ENCODE data around the gene ANKRD22. TPM values are rescaled to one million over a fixed set of nuclear protein-coding genes. Genes with fewer than 3 reads are reported as not detected.

ANKRD22 gene
- total and polyA plus RNA-seq, 4 donors, result 0.38 to 1.0 (median 0.43) TPM

DNA sequence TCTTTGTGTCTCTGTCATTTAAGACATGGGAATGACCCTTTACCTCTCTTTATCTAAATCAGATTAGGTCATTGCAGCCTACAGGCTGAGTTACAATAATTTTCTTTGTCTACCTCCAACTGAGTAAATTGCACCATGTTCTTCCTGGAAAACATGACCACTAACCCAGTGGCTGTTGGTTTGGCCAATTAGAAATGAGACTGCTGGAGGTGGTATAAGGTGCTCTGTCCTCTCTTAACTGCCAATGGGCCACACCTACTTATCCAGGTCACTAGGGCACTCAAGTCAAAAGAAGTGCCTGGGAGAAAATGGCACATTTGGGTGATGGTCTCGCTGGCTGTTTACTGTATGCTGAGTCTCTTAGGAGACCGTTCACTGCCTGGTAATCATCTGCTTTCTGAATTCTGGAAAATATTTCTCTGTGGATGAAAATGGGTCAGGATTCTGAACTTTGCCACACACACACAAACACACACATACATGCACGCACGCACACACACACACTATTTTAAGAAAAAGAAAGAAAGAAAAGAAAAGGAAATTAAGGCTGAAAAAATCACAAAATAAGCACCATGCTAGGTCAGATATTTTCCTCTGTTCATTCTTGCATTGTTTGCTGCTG, 44.8 kb upstream of the ANKRD22 start:
- Histone ChIP-seq H3K4me1 (ENCODE audit: control insufficient read depth in 4 of 4, insufficient read depth in 4 of 4, low read length in 3 of 4) (peaks cover 7 to 17% (median 14%) of the 10 kb centered on the region in 4 donors), H3K27me3 (ENCODE audit: control insufficient read depth in 4 of 4, insufficient read depth in 4 of 4, low read length in 3 of 4) (no peaks in the 10 kb centered on the region), H3K9ac (ENCODE audit: low read depth in 1 of 2, low read length in 2 of 2) (no peak overlapping the region), H3K4me3 (ENCODE audit: low read depth in 1 of 3, low read length in 3 of 3) (no peak overlapping the region), H3K9me3 (ENCODE audit: control insufficient read depth in 4 of 4, low read length in 3 of 4) (no peaks in the 10 kb centered on the region), H3K36me3 (ENCODE audit: control insufficient read depth in 4 of 4, insufficient read depth in 3 of 4, low read depth in 1 of 4, low read length in 3 of 4) (no peaks in the 10 kb centered on the region), H3K27ac (ENCODE audit: low read depth in 1 of 2, low read length in 2 of 2) (peak overlapping the region in 1 of 2 donors; percentile 11)
- DNase-seq (ENCODE audit: low spot score), result no peak
- 81% methylated on average over 4 of the region's 4 CpGs for WGBS
- TF ChIP-seq EGR1 (IDR thresholded peaks at IDR 0.05; ENCODE audit: low read depth in 2 of 2) (no peak), HNF4G (IDR thresholded peaks at IDR 0.05) (no peak), JUND (IDR thresholded peaks at IDR 0.05) (peak; percentile 52), YY1 (IDR thresholded peaks at IDR 0.05) (no peak), FOXA2 (IDR thresholded peaks at IDR 0.05) (no peak), GABPA (IDR thresholded peaks at IDR 0.05 in 1 of 2, conservative IDR thresholded peaks at IDR 0.05 in 1 of 2) (no peak), RAD21 (IDR thresholded peaks at IDR 0.05) (no peak), RXRA (IDR thresholded peaks at IDR 0.05) (peak; percentile 76 to 86), NR2F2 (IDR thresholded peaks at IDR 0.05) (peak; percentile 66), FOXA1 (IDR thresholded peaks at IDR 0.05) (no peak), HNF4A (conservative IDR thresholded peaks at IDR 0.05) (peak; percentile 16 to 30), SP1 (IDR thresholded peaks at IDR 0.05) (peak; percentile 56), TAF1 (conservative IDR thresholded peaks at IDR 0.05) (no peak)
- TF ChIP-seq, protein P1, sequence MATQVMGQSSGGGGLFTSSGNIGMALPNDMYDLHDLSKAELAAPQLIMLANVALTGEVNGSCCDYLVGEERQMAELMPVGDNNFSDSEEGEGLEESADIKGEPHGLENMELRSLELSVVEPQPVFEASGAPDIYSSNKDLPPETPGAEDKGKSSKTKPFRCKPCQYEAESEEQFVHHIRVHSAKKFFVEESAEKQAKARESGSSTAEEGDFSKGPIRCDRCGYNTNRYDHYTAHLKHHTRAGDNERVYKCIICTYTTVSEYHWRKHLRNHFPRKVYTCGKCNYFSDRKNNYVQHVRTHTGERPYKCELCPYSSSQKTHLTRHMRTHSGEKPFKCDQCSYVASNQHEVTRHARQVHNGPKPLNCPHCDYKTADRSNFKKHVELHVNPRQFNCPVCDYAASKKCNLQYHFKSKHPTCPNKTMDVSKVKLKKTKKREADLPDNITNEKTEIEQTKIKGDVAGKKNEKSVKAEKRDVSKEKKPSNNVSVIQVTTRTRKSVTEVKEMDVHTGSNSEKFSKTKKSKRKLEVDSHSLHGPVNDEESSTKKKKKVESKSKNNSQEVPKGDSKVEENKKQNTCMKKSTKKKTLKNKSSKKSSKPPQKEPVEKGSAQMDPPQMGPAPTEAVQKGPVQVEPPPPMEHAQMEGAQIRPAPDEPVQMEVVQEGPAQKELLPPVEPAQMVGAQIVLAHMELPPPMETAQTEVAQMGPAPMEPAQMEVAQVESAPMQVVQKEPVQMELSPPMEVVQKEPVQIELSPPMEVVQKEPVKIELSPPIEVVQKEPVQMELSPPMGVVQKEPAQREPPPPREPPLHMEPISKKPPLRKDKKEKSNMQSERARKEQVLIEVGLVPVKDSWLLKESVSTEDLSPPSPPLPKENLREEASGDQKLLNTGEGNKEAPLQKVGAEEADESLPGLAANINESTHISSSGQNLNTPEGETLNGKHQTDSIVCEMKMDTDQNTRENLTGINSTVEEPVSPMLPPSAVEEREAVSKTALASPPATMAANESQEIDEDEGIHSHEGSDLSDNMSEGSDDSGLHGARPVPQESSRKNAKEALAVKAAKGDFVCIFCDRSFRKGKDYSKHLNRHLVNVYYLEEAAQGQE (IDR thresholded peaks at IDR 0.05), result no peak
- TF ChIP-seq, protein P2, sequence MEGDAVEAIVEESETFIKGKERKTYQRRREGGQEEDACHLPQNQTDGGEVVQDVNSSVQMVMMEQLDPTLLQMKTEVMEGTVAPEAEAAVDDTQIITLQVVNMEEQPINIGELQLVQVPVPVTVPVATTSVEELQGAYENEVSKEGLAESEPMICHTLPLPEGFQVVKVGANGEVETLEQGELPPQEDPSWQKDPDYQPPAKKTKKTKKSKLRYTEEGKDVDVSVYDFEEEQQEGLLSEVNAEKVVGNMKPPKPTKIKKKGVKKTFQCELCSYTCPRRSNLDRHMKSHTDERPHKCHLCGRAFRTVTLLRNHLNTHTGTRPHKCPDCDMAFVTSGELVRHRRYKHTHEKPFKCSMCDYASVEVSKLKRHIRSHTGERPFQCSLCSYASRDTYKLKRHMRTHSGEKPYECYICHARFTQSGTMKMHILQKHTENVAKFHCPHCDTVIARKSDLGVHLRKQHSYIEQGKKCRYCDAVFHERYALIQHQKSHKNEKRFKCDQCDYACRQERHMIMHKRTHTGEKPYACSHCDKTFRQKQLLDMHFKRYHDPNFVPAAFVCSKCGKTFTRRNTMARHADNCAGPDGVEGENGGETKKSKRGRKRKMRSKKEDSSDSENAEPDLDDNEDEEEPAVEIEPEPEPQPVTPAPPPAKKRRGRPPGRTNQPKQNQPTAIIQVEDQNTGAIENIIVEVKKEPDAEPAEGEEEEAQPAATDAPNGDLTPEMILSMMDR (IDR thresholded peaks at IDR 0.05; ENCODE audit: low read depth, low read length, missing input control), result no peak
- TF ChIP-seq, protein P3, sequence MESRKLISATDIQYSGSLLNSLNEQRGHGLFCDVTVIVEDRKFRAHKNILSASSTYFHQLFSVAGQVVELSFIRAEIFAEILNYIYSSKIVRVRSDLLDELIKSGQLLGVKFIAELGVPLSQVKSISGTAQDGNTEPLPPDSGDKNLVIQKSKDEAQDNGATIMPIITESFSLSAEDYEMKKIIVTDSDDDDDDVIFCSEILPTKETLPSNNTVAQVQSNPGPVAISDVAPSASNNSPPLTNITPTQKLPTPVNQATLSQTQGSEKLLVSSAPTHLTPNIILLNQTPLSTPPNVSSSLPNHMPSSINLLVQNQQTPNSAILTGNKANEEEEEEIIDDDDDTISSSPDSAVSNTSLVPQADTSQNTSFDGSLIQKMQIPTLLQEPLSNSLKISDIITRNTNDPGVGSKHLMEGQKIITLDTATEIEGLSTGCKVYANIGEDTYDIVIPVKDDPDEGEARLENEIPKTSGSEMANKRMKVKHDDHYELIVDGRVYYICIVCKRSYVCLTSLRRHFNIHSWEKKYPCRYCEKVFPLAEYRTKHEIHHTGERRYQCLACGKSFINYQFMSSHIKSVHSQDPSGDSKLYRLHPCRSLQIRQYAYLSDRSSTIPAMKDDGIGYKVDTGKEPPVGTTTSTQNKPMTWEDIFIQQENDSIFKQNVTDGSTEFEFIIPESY (IDR thresholded peaks at IDR 0.05), result no peak
- TF ChIP-seq, protein P4, sequence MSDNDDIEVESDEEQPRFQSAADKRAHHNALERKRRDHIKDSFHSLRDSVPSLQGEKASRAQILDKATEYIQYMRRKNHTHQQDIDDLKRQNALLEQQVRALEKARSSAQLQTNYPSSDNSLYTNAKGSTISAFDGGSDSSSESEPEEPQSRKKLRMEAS (IDR thresholded peaks at IDR 0.05), result no peak
- TF ChIP-seq, protein P5, sequence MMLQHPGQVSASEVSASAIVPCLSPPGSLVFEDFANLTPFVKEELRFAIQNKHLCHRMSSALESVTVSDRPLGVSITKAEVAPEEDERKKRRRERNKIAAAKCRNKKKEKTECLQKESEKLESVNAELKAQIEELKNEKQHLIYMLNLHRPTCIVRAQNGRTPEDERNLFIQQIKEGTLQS (IDR thresholded peaks at IDR 0.05), result no peak

Measured in liver (tissue), 9 donors.